Stomach (tissue), 4 donors: ENCODE results near the gene DPP10.

Source experiments
- CTCF ChIP-seq, 7 experiments: fragments of 450-650 bp in 4 of 7; fragments of 200-600 bp in 3 of 7; sonication (generic) in 3 of 7; IDR thresholded peaks; one replicate each; pipeline ENCODE4 v1.5.1; 2016 to 2019; ENCODE audit warnings: antibody characterized with exemption in 7 of 7, control low read depth in 2 of 7, mild to moderate bottlenecking in 1 of 7
- POLR2A ChIP-seq, 4 donors: fragments of 450-650 bp; IDR thresholded peaks; one replicate each; pipeline ENCODE4 v1.6.1; 2016; ENCODE audit warnings: antibody characterized with exemption in 4 of 4, control low read depth in 2 of 4, mild to moderate bottlenecking in 1 of 4, moderate library complexity in 1 of 4

GRCh38 chr2:114548151-114548550 lies 105.7 kb downstream of the DPP10 start:
- TF ChIP-seq POLR2A (IDR thresholded peaks at IDR 0.05) (no peak), CTCF (IDR thresholded peaks at IDR 0.05) (no peak)
